Astrocyte of the spinal cord (primary cell): ENCODE results near the gene C1orf116.

Source experiments
- DNase-seq: peaks from one replicate; pipeline ENCODE4 v3.0.0; 2011; ENCODE audit warnings: low read depth, low spot score
- H3K4me3 ChIP-seq: 2 replicates; pipeline ENCODE4 v1.5.1; 2011; ENCODE audit warnings: low read depth, mild to moderate bottlenecking, low read length, moderate library complexity
- CTCF ChIP-seq: IDR thresholded peaks from 2 replicates; pipeline ENCODE4 v1.5.1; 2012; ENCODE audit warnings: low read depth, mild to moderate bottlenecking, low read length, inconsistent platforms
- in situ Hi-C: cut with HindIII; loops from 2 replicates; pipeline ENCODE4 v1.10.0; 2017; ENCODE audit warnings: low sequenced_read_pairs

C1orf116 gene

GRCh38 chr1:207031632-207032264, 808 bp downstream of the C1orf116 start:
- no peak for TF ChIP-seq CTCF
- no peak overlapping the region for H3K4me3 ChIP-seq
- no peak for DNase-seq
- in situ Hi-C loops = no loop called here

GRCh38 chr1:207031016-207031415, 1.5 kb downstream of the C1orf116 start:
- in situ Hi-C loops = no loop called here
- TF ChIP-seq CTCF = no peak
- no peak for DNase-seq
- H3K4me3 ChIP-seq = no peak overlapping the region

GRCh38 chr1:207030522-207031009, 2.0 kb downstream of the C1orf116 start:
- no peak for DNase-seq
- H3K4me3 ChIP-seq = no peak overlapping the region
- TF ChIP-seq CTCF = no peak
- in situ Hi-C loops = no loop called here

DNA sequence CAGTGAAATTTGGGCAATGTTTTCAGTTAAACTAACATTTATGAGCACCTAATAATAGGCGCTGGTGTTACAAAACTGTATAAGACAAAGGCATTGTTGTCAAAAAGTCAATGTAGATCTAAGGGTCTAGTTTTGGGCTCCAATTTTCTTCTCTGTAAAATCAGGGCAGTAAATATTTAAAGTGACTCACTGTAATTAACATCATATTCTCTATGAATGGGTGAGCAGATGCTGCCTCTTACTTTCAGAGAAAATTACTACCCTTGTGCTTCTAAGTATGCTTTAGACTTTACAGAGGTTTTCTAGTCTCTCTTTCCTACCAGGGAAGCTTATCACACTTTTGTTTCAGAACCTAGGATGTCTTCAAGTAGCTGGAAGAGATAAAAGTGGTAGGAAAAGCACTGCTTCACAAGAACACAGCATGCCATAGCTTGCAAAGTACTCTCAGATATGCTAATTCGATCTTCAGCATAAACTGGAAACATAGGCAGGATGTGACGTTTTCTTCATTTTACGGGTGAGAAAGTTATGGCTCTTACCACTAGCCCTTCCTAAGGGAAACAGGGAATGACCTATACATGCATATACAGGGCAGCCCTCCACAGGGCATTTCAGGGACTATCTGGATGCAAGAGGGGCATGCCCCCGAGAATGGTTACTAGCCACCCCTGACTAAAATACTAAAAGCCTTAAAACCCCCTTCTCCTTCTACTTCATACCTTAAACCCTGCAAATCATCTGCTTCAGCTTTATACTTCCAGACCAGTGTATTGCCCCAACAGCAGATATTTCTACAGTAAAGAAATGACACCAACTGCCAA, 2.6 kb downstream of the C1orf116 start:
- in situ Hi-C loops = no loop called here
- TF ChIP-seq CTCF = no peak
- H3K4me3 ChIP-seq = no peak overlapping the region
- no peak for DNase-seq

DNA sequence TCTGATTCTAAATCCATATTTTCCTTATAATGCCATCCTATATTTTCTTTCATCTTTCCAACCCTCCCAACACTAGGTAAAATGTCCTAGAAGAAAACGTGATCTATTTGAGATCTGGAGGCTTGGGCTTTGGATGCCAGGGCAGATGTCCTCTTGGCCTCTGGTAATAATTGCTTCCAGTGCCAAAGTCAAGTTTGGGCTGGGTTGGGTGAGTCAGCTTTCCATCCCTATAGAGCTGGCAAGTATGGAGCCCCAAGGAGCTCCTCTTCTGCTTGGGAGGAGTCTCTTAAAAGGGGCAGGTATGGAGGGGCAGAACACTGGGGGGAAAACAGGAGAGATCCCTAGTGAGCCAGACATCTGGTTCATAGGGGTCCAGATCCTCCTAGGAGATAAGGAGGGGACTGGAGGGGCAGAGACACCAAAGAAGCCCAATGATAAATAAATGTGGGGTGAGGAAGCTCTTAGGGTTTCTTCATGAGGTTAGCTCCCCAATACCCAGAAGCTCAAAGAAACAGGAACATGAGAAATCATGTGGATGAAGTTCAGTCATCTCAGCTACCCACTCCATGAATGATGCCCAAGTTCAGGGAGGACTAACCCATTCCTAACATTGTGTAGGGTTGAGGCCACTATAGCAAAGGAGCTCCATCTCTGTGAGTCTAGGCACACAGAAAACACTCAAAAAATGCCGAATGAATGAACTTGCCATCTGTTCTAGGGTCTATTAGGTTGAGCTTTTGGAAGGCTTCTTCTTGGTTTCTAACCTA, 3.5 kb downstream of the C1orf116 start:
- H3K4me3 ChIP-seq = no peak overlapping the region
- TF ChIP-seq CTCF = no peak
- in situ Hi-C loops = no loop called here
- DNase-seq = no peak

- no peak overlapping the region for H3K4me3 ChIP-seq
- TF ChIP-seq CTCF = no peak
- DNase-seq = no peak
- in situ Hi-C loops = no loop called here
Measured at GRCh38 chr1:207027921-207028320, 4.6 kb downstream of the C1orf116 start.
